DOHH2 (cell line): ENCODE measurements around the gene MACROD2.

Source experiments
- H3F3A ChIP-seq: fragments of 200-600 bp; sonication (generic), shearing (Covaris generic); 2 replicates; pipeline ENCODE4 v1.6.0; 2016; ENCODE audit warnings: antibody characterized with exemption, mild to moderate bottlenecking; ENCODE audit not compliant: control insufficient read depth, insufficient read depth
- H3K27ac ChIP-seq: fragments of 200-600 bp; sonication (generic); 2 replicates; pipeline ENCODE4 v1.5.1; 2014; ENCODE audit warnings: low read depth, mild to moderate bottlenecking, low read length, moderate library complexity
- H3K27me3 ChIP-seq: fragments of 200-600 bp; sonication (generic); 2 replicates; pipeline ENCODE4 v1.6.1; 2014; ENCODE audit warnings: mild to moderate bottlenecking, low read length, mixed read lengths; ENCODE audit not compliant: control insufficient read depth
- H3K36me3 ChIP-seq: fragments of 200-600 bp; sonication (generic); 2 replicates; pipeline ENCODE4 v1.6.1; 2014; ENCODE audit warnings: mild to moderate bottlenecking, low read length, moderate library complexity, mixed read lengths; ENCODE audit not compliant: control insufficient read depth
- H3K4me1 ChIP-seq: fragments of 200-600 bp; sonication (generic); 2 replicates; pipeline ENCODE4 v1.6.1; 2014; ENCODE audit warnings: mild to moderate bottlenecking, low read length, mixed read lengths; ENCODE audit not compliant: control insufficient read depth
- H3K4me2 ChIP-seq: fragments of 200-600 bp; sonication (generic); 2 replicates; pipeline ENCODE4 v1.6.0; 2014; ENCODE audit warnings: mild to moderate bottlenecking, low read length, moderate library complexity
- H3K4me3 ChIP-seq: fragments of 200-600 bp; sonication (generic); 2 replicates; pipeline ENCODE4 v1.5.1; 2014; ENCODE audit warnings: mild to moderate bottlenecking, low read length, mixed read lengths
- H3K79me2 ChIP-seq: fragments of 200-600 bp; sonication (generic); 2 replicates; pipeline ENCODE4 v1.6.1; 2014; ENCODE audit warnings: mild to moderate bottlenecking, low read length, mixed read lengths; ENCODE audit not compliant: control insufficient read depth
- H3K9me2 ChIP-seq: fragments of 200-600 bp; sonication (generic); replicated peaks from 2 replicates; pipeline ENCODE4 v1.6.1; 2014; ENCODE audit warnings: mild to moderate bottlenecking, low read length, mixed read lengths; ENCODE audit not compliant: control insufficient read depth
- H3K9me3 ChIP-seq: fragments of 200-600 bp; sonication (generic); 2 replicates; pipeline ENCODE4 v1.6.1; 2014; ENCODE audit warnings: antibody characterized with exemption, low read length, mixed read lengths; ENCODE audit not compliant: control insufficient read depth, insufficient read depth
- H4K20me1 ChIP-seq: fragments of 200-600 bp; sonication (generic); 2 replicates; pipeline ENCODE4 v1.6.0; 2014; ENCODE audit warnings: low read depth, mild to moderate bottlenecking, antibody characterized with exemption, low read length, moderate library complexity; ENCODE audit not compliant: control insufficient read depth, insufficient read depth
- EZH2phosphoT487 ChIP-seq: fragments of 200-600 bp; sonication (generic); IDR thresholded peaks from 2 replicates; pipeline ENCODE4 v1.6.1; 2017; ENCODE audit warnings: borderline replicate concordance, mild to moderate bottlenecking, antibody characterized with exemption, low read length, moderate library complexity, mixed read lengths
- TF ChIP-seq, protein P1 (sequence below): fragments of 200-600 bp; sonication (generic); IDR thresholded peaks from one replicate; pipeline ENCODE4 v1.5.1; 2014; ENCODE audit warnings: antibody characterized with exemption, mild to moderate bottlenecking, low read depth, low read length; ENCODE audit not compliant: poor library complexity, severe bottlenecking

MACROD2 gene

DNA sequence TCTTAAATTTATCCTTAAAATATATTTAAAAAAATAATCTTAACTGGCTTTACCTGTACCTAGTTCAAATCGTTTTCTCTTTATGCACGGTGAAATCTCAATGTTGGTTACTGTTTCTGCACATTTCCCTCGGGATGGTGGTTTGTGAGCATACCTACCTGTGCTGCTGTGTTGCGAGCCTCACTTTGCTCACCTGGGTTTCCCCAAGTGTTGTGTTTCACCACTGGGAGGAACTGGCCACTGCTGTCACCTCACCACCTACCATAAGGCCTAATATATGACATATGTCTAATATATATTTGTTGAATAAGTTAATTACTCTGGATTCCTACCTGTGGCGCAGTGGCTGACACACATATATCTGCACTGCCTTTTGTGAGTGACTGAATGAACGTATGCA lies 835.6 kb downstream of the MACROD2 start:
- no peak overlapping the region for H3K4me2 ChIP-seq
- no peaks in the 10 kb centered on the region for H3F3A ChIP-seq
- no peak for TF ChIP-seq EZH2phosphoT487
- no peaks in the 10 kb centered on the region for H3K27me3 ChIP-seq
- H3K4me3 ChIP-seq = no peak overlapping the region
- no peaks in the 10 kb centered on the region; the same call in 1 of the 2 replicates for H3K9me2 ChIP-seq
- no peaks in the 10 kb centered on the region for H3K36me3 ChIP-seq
- H4K20me1 ChIP-seq = no peaks in the 10 kb centered on the region
- H3K4me1 ChIP-seq = peaks cover 4% of the 10 kb centered on the region; the same call in 1 of the 2 replicates
- H3K27ac ChIP-seq = no peak overlapping the region
- H3K9me3 ChIP-seq = no peaks in the 10 kb centered on the region
- no peaks in the 10 kb centered on the region for H3K79me2 ChIP-seq

DNA sequence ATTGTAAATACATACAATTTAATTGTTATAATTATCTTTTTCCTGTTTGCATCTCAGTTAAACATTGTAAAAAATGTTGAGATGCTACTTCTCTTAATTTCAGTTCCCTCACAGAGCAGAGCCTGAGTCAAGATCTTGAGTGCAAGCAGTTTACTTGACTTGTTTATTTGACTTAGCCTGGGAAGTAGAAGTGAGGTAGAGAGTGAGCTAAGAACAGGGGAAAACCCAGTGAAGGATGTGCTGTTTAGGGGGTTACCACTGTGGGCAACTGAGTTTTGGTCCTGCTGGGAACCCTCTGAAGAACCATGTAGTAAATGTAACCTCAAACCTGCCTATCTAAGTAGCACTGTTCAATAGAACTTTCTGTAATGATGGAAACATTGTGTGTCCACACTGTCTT lies 837.3 kb downstream of the MACROD2 start:
- no peaks in the 10 kb centered on the region for H3K36me3 ChIP-seq
- H3K27me3 ChIP-seq = no peaks in the 10 kb centered on the region
- no peaks in the 10 kb centered on the region for H4K20me1 ChIP-seq
- H3K79me2 ChIP-seq = no peaks in the 10 kb centered on the region
- peaks cover 4% of the 10 kb centered on the region; the same call in 1 of the 2 replicates for H3K4me1 ChIP-seq
- H3F3A ChIP-seq = no peaks in the 10 kb centered on the region
- H3K4me2 ChIP-seq = no peak overlapping the region
- H3K9me2 ChIP-seq = no peaks in the 10 kb centered on the region; the same call in 1 of the 2 replicates
- no peak for TF ChIP-seq EZH2phosphoT487
- TF ChIP-seq, protein P1, sequence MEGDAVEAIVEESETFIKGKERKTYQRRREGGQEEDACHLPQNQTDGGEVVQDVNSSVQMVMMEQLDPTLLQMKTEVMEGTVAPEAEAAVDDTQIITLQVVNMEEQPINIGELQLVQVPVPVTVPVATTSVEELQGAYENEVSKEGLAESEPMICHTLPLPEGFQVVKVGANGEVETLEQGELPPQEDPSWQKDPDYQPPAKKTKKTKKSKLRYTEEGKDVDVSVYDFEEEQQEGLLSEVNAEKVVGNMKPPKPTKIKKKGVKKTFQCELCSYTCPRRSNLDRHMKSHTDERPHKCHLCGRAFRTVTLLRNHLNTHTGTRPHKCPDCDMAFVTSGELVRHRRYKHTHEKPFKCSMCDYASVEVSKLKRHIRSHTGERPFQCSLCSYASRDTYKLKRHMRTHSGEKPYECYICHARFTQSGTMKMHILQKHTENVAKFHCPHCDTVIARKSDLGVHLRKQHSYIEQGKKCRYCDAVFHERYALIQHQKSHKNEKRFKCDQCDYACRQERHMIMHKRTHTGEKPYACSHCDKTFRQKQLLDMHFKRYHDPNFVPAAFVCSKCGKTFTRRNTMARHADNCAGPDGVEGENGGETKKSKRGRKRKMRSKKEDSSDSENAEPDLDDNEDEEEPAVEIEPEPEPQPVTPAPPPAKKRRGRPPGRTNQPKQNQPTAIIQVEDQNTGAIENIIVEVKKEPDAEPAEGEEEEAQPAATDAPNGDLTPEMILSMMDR = no peak
- H3K27ac ChIP-seq = no peak overlapping the region
- no peaks in the 10 kb centered on the region for H3K9me3 ChIP-seq
- H3K4me3 ChIP-seq = no peak overlapping the region

DNA sequence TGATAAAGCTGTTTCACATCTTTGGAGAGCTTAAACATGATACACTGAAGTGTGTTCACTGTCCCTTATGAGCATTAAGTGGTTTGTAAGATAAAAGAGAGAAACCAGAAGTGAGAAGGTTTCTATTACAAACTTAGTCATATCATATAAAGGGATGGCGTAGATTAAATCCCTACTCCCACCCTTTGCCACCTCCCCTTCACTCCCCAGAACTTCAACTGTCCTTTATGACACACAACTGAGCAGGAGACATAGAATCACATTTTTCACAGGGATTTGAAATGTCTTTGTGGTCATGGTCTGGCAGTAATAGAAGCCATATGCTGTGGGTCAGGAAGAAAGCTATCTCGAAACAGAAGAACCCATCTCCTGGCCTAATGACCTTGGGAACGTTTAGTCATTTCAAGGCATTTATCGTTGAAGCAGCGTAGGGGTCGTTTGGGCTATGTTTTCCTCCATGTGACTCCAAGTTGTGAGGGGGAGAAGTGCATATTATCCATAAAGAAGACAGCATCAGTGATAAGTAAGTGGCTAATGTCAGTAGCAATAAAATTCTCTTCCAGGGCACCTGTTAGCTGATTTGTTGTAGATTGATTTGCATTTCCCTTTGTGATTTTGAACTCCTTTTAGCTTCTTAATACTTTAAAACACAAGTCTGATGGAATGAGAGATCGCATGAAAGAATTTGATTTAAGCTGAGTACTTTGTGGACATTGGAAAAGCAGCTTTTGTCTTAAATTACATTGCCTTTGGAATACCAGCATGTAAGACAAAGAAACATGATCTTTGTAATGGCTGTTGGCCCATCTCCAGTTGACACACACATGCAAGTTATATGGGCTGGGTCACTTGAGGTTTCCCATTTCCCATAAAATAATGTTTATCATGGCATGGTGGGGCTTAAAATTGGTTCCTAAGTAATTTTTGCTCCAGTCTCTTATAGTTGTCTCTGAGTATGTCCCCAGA lies 843.6 kb downstream of the MACROD2 start:
- Histone ChIP-seq H3K4me2 (no peak overlapping the region), H3K9me2 (no peaks in the 10 kb centered on the region), H3K27ac (no peak overlapping the region), H3K36me3 (no peaks in the 10 kb centered on the region), H3K4me3 (no peak overlapping the region), H4K20me1 (no peaks in the 10 kb centered on the region), H3F3A (no peaks in the 10 kb centered on the region), H3K9me3 (no peaks in the 10 kb centered on the region), H3K4me1 (no peaks in the 10 kb centered on the region), H3K27me3 (no peaks in the 10 kb centered on the region), H3K79me2 (no peaks in the 10 kb centered on the region)
- no peak for TF ChIP-seq EZH2phosphoT487
- TF ChIP-seq, protein P1 = no peak
